Stromal cell of bone marrow (primary cell): Measurements from ENCODE around the gene PHKG1.
A peak's percentile ranks its signal among the peaks of the same experiment; 100 is the strongest.
"Not testable (repeated sequence)": the region's sequence is repeated elsewhere in the genome, so short reads cannot be mapped to it uniquely, and the experiment has no call there.

Experiments used
- DNase-seq: peaks from one replicate; pipeline ENCODE4 v3.0.0-alpha.2; 2012; ENCODE audit warnings: low read depth

Gene PHKG1

DNA sequence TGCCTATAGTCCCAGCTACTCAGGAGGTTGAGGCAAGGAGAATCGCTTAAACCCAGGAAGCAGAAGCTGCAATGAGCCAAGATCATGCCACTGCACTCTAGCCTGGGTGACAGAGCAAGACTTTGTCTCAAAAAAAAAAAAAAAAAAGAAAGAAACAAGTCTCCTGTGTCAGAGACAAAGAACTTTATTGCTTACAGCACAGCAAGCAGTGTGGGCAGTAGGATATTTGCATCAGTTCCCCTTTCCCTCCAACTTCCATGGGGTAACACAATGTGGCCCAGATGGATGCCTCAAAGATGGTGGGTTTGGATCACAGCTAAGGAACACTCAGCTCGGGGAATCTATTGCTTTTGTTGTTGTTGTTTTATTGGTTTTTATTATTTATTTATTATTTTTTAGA lies 47.0 kb downstream of the PHKG1 start:
- DNase-seq, result not testable (repeated sequence)

GRCh38 chr7:56040730-56041129 lies 52.0 kb downstream of the PHKG1 start:
- no peak for DNase-seq

GRCh38 chr7:56033671-56034432 lies 58.9 kb downstream of the PHKG1 start:
- DNase-seq, result peak; percentile 36

DNA sequence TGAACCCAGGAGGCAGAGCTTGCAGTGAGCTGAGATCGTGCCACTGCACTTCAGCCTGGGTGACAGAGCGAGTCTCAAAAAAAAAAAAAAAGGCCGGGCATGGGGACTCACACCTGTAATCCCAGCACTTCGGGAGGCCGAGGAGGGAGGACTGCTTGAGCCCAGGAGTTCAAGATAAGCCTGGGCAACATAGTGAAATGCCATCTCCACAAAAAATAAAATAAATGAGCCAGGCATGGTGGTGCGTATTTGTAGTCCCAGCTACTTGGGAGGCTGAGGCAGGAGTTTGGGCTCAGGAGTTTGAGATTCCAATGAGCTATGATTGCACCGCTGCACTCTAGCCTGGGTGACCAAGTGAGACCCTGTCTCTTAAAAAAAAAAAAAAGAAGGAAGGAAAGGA lies 60.2 kb downstream of the PHKG1 start:
- not testable (repeated sequence) for DNase-seq

DNA sequence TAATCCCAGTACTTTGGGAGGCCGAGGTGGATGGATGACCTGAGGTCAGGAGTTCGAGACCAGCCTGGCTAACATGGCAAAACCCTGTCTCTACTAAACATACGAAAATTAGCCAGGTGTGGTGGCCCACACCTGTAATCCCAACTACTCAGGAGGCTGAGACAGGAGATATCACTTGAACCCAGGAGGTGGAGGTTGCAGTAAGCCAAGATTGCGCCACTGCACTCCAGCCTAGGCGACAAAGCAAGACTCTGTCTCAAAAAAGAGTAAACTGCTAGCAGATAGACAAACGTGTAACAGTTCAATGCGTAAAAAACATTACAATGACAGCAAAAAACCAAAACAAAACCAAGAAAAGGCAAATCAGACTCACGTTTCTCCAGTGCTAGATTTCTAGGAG lies 61.2 kb downstream of the PHKG1 start:
- not testable (repeated sequence) for DNase-seq

- no peak for DNase-seq
Measured at GRCh38 chr7:56030340-56030739, 62.4 kb downstream of the PHKG1 start.
